ENCODE data around the gene PRRG4. TPM values are rescaled to one million over a fixed set of nuclear protein-coding genes. Genes with fewer than 3 reads are reported as not detected.

The PRRG4 gene
- total and polyA plus RNA-seq, 2 of the 13 experiments (the other 11 are each of a cell fraction or from before 2014, with no cell fraction given): 0.24 to 0.95 TPM

GRCh38 chr11:32858731-32859130 is 29.0 kb downstream of the PRRG4 start:
- Histone ChIP-seq H2AFZ (ENCODE audit: low read length) (no peak overlapping the region), H3K27ac (ENCODE audit: extremely low read length, insufficient read depth, low read length) (no peak overlapping the region), H3K36me3 (replicated peaks in 1 of 2; ENCODE audit: control insufficient read depth in 1 of 2, insufficient read depth in 2 of 2, low read length in 2 of 2) (no peaks in the 10 kb centered on the region), H3K27me3 (ENCODE audit: control insufficient read depth in 1 of 2, insufficient read depth in 2 of 2, low read length in 2 of 2) (no peaks in the 10 kb centered on the region), H4K20me1 (ENCODE audit: insufficient read depth, low read length) (no peaks in the 10 kb centered on the region), H3K79me2 (ENCODE audit: insufficient read depth, low read length) (no peaks in the 10 kb centered on the region), H3K9me3 (ENCODE audit: low read length) (no peaks in the 10 kb centered on the region), H3K4me2 (ENCODE audit: low read depth, low read length) (no peak overlapping the region), H3K9ac (ENCODE audit: insufficient read depth, low read depth, low read length) (no peak overlapping the region), H3K4me1 (ENCODE audit: insufficient read depth, low read length) (peaks cover 22% of the 10 kb centered on the region), H3K4me3 (replicated peaks in 1 of 3; ENCODE audit: insufficient read depth in 1 of 3, low read depth in 2 of 3, low read length in 3 of 3) (no peak overlapping the region)
- ChIA-PET POLR2A (no interaction called here), CTCF (ENCODE audit: low intra/inter-chr PET ratio, low total read pairs) (no interaction called here)
- WGBS (ENCODE audit: low lambda C conversion rate): 2% methylated on average over 1 of the region's 1 CpG
- DNase-seq (ENCODE audit: low spot score) (no peak), ATAC-seq (no peak), FAIRE-seq (no peak)
- intact Hi-C loops (cut with micrococcal nuclease; ENCODE audit: unreplicated experiment): no loop called here
- in situ Hi-C loops (cut with HindIII; ENCODE audit: extremely low pct_ligation_motif_present, low pct_unique_long_range_greater_than_20kb): no loop called here
- no TSS peak for BruUV-seq (replicated peaks)
- TF ChIP-seq ZKSCAN1 (IDR thresholded peaks at IDR 0.05; ENCODE audit: low read length): no peak
- no peak for TF ChIP-seq ZNF292 (CRISPR knock-in tag; IDR thresholded peaks at IDR 0.05; ENCODE audit: borderline replicate concordance, low read depth)
- no peak for TF ChIP-seq SMARCE1 (IDR thresholded peaks at IDR 0.05; ENCODE audit: borderline replicate concordance)
- TF ChIP-seq ZNF33A (CRISPR knock-in tag; IDR thresholded peaks at IDR 0.05; ENCODE audit: borderline replicate concordance): no peak
- no peak for TF ChIP-seq ZNF710 (CRISPR knock-in tag; IDR thresholded peaks at IDR 0.05; ENCODE audit: borderline replicate concordance)
- no peak for TF ChIP-seq BCL6 (CRISPR knock-in tag; IDR thresholded peaks at IDR 0.05)
- TF ChIP-seq FOXJ3 (CRISPR knock-in tag; IDR thresholded peaks at IDR 0.05; ENCODE audit: borderline replicate concordance): no peak
- no peak for TF ChIP-seq ZZZ3 (CRISPR knock-in tag; IDR thresholded peaks at IDR 0.05; ENCODE audit: borderline replicate concordance)
- TF ChIP-seq, protein P1, sequence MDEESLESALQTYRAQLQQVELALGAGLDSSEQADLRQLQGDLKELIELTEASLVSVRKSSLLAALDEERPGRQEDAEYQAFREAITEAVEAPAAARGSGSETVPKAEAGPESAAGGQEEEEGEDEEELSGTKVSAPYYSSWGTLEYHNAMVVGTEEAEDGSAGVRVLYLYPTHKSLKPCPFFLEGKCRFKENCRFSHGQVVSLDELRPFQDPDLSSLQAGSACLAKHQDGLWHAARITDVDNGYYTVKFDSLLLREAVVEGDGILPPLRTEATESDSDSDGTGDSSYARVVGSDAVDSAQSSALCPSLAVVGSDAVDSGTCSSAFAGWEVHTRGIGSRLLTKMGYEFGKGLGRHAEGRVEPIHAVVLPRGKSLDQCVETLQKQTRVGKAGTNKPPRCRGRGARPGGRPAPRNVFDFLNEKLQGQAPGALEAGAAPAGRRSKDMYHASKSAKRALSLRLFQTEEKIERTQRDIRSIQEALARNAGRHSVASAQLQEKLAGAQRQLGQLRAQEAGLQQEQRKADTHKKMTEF (CRISPR knock-in tag; IDR thresholded peaks at IDR 0.05): no peak
- TF ChIP-seq, protein P2, sequence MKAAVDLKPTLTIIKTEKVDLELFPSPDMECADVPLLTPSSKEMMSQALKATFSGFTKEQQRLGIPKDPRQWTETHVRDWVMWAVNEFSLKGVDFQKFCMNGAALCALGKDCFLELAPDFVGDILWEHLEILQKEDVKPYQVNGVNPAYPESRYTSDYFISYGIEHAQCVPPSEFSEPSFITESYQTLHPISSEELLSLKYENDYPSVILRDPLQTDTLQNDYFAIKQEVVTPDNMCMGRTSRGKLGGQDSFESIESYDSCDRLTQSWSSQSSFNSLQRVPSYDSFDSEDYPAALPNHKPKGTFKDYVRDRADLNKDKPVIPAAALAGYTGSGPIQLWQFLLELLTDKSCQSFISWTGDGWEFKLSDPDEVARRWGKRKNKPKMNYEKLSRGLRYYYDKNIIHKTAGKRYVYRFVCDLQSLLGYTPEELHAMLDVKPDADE (CRISPR knock-in tag; IDR thresholded peaks at IDR 0.05): no peak
- no peak for TF ChIP-seq HINFP (CRISPR knock-in tag; IDR thresholded peaks at IDR 0.05; ENCODE audit: low read depth)
